ENCODE results near the gene GALP. TPM values are rescaled to one million over a fixed set of nuclear protein-coding genes. Genes with fewer than 3 reads are reported as not detected.

GALP gene
- total RNA-seq, 1 experiment from 2014 or later = not detected

GRCh38 chr19:56138069-56138468, 37.7 kb upstream of the GALP start:
- intact Hi-C loops (cut with micrococcal nuclease; ENCODE audit: unreplicated experiment) = no loop called here
- Histone ChIP-seq H3K4me3 (no peak overlapping the region), H4K20me1 (ENCODE audit: insufficient read depth) (0 out of 2 replicates have a peak, but pooled peaks cover 5% of the 10 kb centered on the region), H3K9me2 (ENCODE audit: insufficient read depth) (no peaks in the 10 kb centered on the region), H3K27ac (no peak overlapping the region), H3K4me1 (replicated peaks; ENCODE audit: insufficient read depth) (peaks cover 39% of the 10 kb centered on the region), H3K36me3 (ENCODE audit: low read depth) (no peaks in the 10 kb centered on the region), H3K27me3 (ENCODE audit: insufficient read depth, low read depth) (no peaks in the 10 kb centered on the region), H2AFZ (no peak overlapping the region), H3K4me2 (peak overlapping the region; percentile 2; the same call in 1 of the 2 replicates), H3K9me3 (ENCODE audit: insufficient read depth, low read depth) (no peaks in the 10 kb centered on the region), H3K79me2 (ENCODE audit: low read depth) (peaks cover 15% of the 10 kb centered on the region), H3F3A (ENCODE audit: insufficient read depth, low read depth) (peaks cover 36% of the 10 kb centered on the region)
- TF ChIP-seq CTCF (conservative IDR thresholded peaks at IDR 0.05) (no peak), EZH2 (IDR thresholded peaks at IDR 0.05; ENCODE audit: low read depth) (no peak)
- ChIA-PET CTCF (no interaction called here), POLR2A (ENCODE audit: unreplicated experiment) (no interaction called here)
- peak in 1 of 2 experiments; percentile 81 for DNase-seq
- BruUV-seq (replicated peaks) = no TSS peak

GRCh38 chr19:56139847-56140582, 35.8 kb upstream of the GALP start:
- Histone ChIP-seq H2AFZ (peak overlapping the region; percentile 85), H3K4me2 (peak overlapping the region; percentile 82), H3K4me3 (peak overlapping the region; percentile 57), H3F3A (ENCODE audit: insufficient read depth, low read depth) (peaks cover 26% of the 10 kb centered on the region), H3K9me2 (ENCODE audit: insufficient read depth) (no peaks in the 10 kb centered on the region), H3K27me3 (ENCODE audit: insufficient read depth, low read depth) (no peaks in the 10 kb centered on the region), H3K36me3 (ENCODE audit: low read depth) (no peaks in the 10 kb centered on the region), H3K4me1 (replicated peaks; ENCODE audit: insufficient read depth) (peaks cover 36% of the 10 kb centered on the region), H4K20me1 (ENCODE audit: insufficient read depth) (peaks cover 16% of the 10 kb centered on the region), H3K79me2 (ENCODE audit: low read depth) (peaks cover 34% of the 10 kb centered on the region), H3K9me3 (ENCODE audit: insufficient read depth, low read depth) (no peaks in the 10 kb centered on the region), H3K27ac (no peak overlapping the region)
- TSS peak; percentile 89 for BruUV-seq (replicated peaks)
- intact Hi-C loops (cut with micrococcal nuclease; ENCODE audit: unreplicated experiment) = loop anchor here (1.0 to 5.0 kb wide), 4 partner anchors 31 to 488 kb away; partner anchors contain the start of gene ZSCAN5A
- peak in 1 of 2 experiments; percentile 17 for DNase-seq
- TF ChIP-seq CTCF (conservative IDR thresholded peaks at IDR 0.05) = no peak
- no peak for TF ChIP-seq EZH2 (IDR thresholded peaks at IDR 0.05; ENCODE audit: low read depth)
- ChIA-PET POLR2A (ENCODE audit: unreplicated experiment) (interaction anchor here (0.7 to 1.0 kb wide), 2 partner anchors 19 to 38 kb away, joined by 3 to 6 read pairs; no protein-coding TSS in a partner anchor), CTCF (interaction anchor here (0.5 to 1.0 kb wide), 2 partner anchors 28 to 193 kb away, joined by 3 to 6 read pairs; no protein-coding TSS in a partner anchor)

GRCh38 chr19:56140583-56141416, 35.0 kb upstream of the GALP start, which contains the start of gene ZNF444:
Gene ZNF444 (plus strand): TSS chr19:56141287. CDS start chr19:56146912, 5,625 bp downstream.
- POLR2A ChIA-PET (ENCODE audit: unreplicated experiment) = interaction anchor here (0.5 to 1.0 kb wide), 3 partner anchors 20 to 801 kb away, joined by 3 to 6 read pairs (median 3); no protein-coding TSS in a partner anchor
- H3K9me2 ChIP-seq (ENCODE audit: insufficient read depth) = no peaks in the 10 kb centered on the region
- CTCF ChIA-PET = interaction anchor here (0.5 to 1.0 kb wide), 3 partner anchors 13 to 193 kb away, joined by 3 to 6 read pairs (median 3); no protein-coding TSS in a partner anchor
- DNase-seq = peak; percentile 98 to 100
- no peaks in the 10 kb centered on the region for H3K27me3 ChIP-seq (ENCODE audit: insufficient read depth, low read depth)
- peaks cover 36% of the 10 kb centered on the region for H3K4me1 ChIP-seq (replicated peaks; ENCODE audit: insufficient read depth)
- no TSS peak for BruUV-seq (replicated peaks)
- H3K9me3 ChIP-seq (ENCODE audit: insufficient read depth, low read depth) = no peaks in the 10 kb centered on the region
- peak within 1 kb of the TSS; percentile 96 for H3K4me2 ChIP-seq
- peaks cover 42% of the 10 kb centered on the region for H3K79me2 ChIP-seq (ENCODE audit: low read depth)
- H4K20me1 ChIP-seq (ENCODE audit: insufficient read depth) = peaks cover 24% of the 10 kb centered on the region
- H2AFZ ChIP-seq = peak within 1 kb of the TSS; percentile 85
- intact Hi-C loops (cut with micrococcal nuclease; ENCODE audit: unreplicated experiment) = loop anchor here (1.0 to 5.0 kb wide), 5 partner anchors 19 to 488 kb away; partner anchors contain the start of genes ZNF787 and ZSCAN5A
- no peaks in the 10 kb centered on the region for H3K36me3 ChIP-seq (ENCODE audit: low read depth)
- H3K4me3 ChIP-seq = peak within 1 kb of the TSS; percentile 60
- peaks cover 26% of the 10 kb centered on the region for H3F3A ChIP-seq (ENCODE audit: insufficient read depth, low read depth)
- no peak for TF ChIP-seq CTCF (conservative IDR thresholded peaks at IDR 0.05)
- TF ChIP-seq EZH2 (IDR thresholded peaks at IDR 0.05; ENCODE audit: low read depth) = no peak
- H3K27ac ChIP-seq = peak within 1 kb of the TSS; percentile 61

Measured in PC-9 (cell line).